Muscle layer of colon (tissue), 2 donors: ENCODE data around the gene CDK14.

ENCODE experiments used
- H3K27ac ChIP-seq: one replicate; pipeline ENCODE4 v1.7.0; 2013; ENCODE audit warnings: low read depth, mild to moderate bottlenecking, low read length, moderate library complexity
- H3K27me3 ChIP-seq, 2 donors: one replicate each; pipeline ENCODE4 v1.7.0; 2013; ENCODE audit warnings: low read length in 2 of 2, mild to moderate bottlenecking in 2 of 2; ENCODE audit not compliant: insufficient read depth in 2 of 2, control insufficient read depth in 1 of 2
- H3K36me3 ChIP-seq: one replicate; pipeline ENCODE4 v1.7.0; 2013; ENCODE audit warnings: mild to moderate bottlenecking, low read length; ENCODE audit not compliant: insufficient read depth
- H3K4me1 ChIP-seq: one replicate; pipeline ENCODE4 v1.7.0; 2013; ENCODE audit warnings: mild to moderate bottlenecking, low read length; ENCODE audit not compliant: insufficient read depth
- H3K4me3 ChIP-seq, 2 donors: one replicate each; pipeline ENCODE4 v1.7.0; 2013; ENCODE audit warnings: low read length in 2 of 2, low read depth in 1 of 2, mild to moderate bottlenecking in 1 of 2, moderate library complexity in 1 of 2
- H3K9ac ChIP-seq: one replicate; pipeline ENCODE4 v1.7.0; 2013; ENCODE audit warnings: low read length
- H3K9me3 ChIP-seq: one replicate; pipeline ENCODE4 v1.7.0; 2013; ENCODE audit warnings: mild to moderate bottlenecking, low read length
- donor health status: abdominal sarcoma.
- donor health status: Adenocarcinoma of cecum.

CDK14 gene

DNA sequence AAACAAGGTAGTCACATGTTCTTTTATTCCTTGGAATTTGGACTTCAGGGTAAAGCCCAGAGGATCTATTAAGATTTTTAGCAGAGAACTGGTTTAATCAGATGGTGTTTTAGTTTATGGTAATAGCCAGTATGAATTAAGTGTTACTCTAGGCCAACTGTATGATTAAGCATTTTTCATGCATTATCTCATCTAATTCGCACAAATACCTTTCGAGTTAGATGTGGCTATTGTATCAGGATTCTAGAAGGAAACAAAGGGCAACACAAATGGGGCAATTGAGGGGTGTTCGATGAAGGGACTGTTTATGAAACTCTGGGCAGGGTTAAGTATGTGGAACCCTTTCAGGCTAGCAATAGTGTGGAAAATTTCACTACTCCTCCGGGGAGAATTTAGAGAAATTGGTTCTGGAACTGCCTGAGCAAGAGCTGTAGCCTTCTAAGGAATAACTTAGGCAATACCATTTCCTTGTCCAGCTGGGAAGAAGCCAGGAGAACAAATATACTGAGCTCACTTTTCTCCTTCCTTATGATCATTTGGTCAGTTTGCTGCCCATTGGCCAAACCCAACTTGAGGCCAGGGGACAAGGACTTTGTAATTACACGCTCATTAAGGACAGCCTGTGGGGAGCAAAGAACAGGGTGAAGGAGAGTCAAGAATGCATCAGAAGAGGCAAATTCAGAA lies 349.1 kb downstream of the CDK14 start:
- no peak overlapping the region for H3K4me3 ChIP-seq
- H3K27me3 ChIP-seq = no peaks in the 10 kb centered on the region
- no peaks in the 10 kb centered on the region for H3K36me3 ChIP-seq
- H3K27ac ChIP-seq = no peak overlapping the region
- no peaks in the 10 kb centered on the region for H3K9me3 ChIP-seq
- peaks cover 6% of the 10 kb centered on the region for H3K4me1 ChIP-seq
- H3K9ac ChIP-seq = no peak overlapping the region

DNA sequence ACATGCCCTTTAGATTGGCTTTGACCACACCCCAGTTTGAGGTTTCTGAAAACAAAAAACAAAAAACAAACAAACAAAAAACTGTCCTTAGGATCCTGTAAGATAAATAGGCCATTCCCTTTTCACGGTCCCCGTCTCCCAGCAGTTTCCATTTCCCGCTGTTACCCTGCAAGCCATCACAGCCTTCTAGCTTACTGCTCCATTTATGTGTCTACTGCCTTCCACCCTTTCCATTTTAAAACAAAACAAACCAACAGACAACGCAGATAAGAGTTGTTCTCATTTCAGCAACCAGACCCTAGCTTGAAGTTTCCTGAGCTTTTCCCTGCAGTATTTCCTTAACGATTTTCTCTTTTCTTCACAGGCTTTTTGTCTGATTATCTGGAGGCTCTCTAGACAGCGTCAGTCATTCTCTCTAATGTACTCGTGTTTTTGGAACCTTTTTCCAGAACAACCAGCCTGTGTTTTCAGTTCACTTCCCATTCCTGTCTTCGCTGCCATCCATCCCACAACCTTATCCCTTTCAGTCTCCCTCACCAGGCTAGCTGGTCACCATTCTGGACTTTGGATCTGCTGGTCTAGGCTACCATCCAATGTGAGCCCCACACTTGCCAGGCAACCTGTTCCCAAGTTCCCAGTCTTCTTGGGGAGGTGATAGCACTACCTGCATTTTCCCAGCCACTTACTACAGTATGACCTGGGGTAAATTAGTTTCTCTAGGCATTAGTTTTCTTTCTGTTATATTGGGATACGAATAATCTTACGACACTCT lies 350.8 kb downstream of the CDK14 start:
- H3K36me3 ChIP-seq = no peaks in the 10 kb centered on the region
- H3K9me3 ChIP-seq = no peaks in the 10 kb centered on the region
- peaks cover 6% of the 10 kb centered on the region for H3K4me1 ChIP-seq
- no peaks in the 10 kb centered on the region for H3K27me3 ChIP-seq
- H3K9ac ChIP-seq = no peak overlapping the region
- H3K4me3 ChIP-seq = no peak overlapping the region
- no peak overlapping the region for H3K27ac ChIP-seq

DNA sequence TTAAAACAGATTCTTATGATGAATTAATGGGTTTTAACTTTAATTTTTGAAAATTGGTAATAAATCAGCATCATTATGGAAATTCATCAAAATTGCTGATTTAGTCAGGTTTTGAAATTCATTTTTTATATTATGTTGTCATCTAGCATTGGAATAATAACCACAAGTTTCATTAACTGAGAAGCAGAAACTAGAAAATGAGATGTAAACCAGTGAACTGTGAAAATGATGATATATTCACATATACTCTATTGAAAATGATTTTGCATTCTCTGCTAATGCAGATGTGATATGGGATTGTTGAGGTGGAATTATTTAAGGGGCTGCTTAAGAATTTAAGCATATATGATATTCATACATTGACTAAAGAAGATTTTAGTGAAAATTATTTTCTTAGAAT lies 352.0 kb downstream of the CDK14 start:
- no peak overlapping the region for H3K9ac ChIP-seq
- peaks cover 6% of the 10 kb centered on the region for H3K4me1 ChIP-seq
- no peaks in the 10 kb centered on the region for H3K9me3 ChIP-seq
- H3K27ac ChIP-seq = no peak overlapping the region
- H3K36me3 ChIP-seq = no peaks in the 10 kb centered on the region
- H3K27me3 ChIP-seq = no peaks in the 10 kb centered on the region
- no peak overlapping the region for H3K4me3 ChIP-seq

DNA sequence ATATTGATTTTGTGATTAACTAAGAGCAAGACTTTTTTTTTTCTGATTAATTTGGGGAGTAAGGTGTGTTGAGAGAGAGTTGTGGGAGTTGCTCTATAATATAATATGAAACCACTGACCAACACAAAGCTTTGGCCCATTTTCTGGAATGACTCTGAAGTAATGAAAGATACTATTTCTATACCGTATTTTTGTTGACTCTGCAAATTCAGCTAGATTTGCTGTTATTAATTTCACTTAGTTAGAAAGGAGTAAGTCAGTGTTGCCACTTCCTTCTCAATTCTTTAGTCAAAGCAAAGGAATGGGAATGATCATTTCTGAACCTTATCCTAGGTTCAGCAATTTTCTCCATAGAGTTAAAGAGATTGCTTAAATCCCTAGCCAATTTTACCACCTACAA lies 355.1 kb downstream of the CDK14 start:
- Histone ChIP-seq H3K9ac (no peak overlapping the region), H3K27ac (no peak overlapping the region), H3K9me3 (no peaks in the 10 kb centered on the region), H3K4me3 (no peak overlapping the region), H3K4me1 (no peaks in the 10 kb centered on the region), H3K27me3 (no peaks in the 10 kb centered on the region), H3K36me3 (no peaks in the 10 kb centered on the region)

DNA sequence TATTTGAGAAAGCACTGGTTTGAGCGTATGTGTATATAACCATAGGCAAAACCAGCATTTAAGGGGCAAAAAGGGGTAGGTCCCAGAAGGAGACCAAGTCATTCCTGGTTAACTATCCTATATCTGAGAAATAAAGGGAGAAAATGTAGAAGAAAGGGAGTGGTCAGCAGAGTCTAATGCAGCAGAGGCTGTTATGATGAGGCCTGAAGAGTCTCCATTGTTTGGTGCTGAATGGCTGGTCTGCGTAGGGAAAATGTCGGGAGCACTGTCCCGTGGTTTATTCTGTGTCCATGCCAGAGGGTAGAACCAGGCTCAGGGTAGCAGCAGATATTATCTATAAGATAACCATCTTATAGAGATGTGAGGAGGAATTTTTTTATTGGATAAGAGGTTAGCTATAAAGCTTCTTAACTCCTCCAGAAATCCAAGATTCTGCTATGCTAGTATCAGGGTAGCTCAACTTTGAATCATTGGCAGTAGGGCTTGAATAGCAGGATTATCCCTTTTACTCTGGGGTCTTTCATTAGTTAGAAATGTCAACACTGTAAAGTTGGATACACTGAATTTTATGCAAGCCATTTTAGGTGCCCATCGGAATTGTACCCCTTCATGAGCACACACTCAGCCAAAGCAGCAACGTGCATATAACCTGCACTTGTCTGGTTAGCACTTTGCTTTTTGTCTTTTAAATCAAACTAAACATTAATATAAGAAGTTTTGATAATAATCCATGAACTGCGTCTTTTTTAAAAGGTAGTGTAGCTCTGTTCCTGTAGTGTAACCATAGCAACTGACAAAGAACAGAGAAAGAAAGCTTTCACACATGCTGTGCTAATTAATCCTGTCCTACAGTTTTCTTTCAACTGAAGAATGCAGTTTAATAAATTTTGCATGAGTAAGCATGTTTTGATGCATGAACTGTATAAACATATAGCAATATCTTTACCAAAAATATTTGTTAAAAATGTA lies 356.1 kb downstream of the CDK14 start:
- Histone ChIP-seq H3K27me3 (no peaks in the 10 kb centered on the region), H3K27ac (no peak overlapping the region), H3K36me3 (no peaks in the 10 kb centered on the region), H3K9me3 (no peaks in the 10 kb centered on the region), H3K4me3 (no peak overlapping the region), H3K9ac (no peak overlapping the region), H3K4me1 (no peaks in the 10 kb centered on the region)

DNA sequence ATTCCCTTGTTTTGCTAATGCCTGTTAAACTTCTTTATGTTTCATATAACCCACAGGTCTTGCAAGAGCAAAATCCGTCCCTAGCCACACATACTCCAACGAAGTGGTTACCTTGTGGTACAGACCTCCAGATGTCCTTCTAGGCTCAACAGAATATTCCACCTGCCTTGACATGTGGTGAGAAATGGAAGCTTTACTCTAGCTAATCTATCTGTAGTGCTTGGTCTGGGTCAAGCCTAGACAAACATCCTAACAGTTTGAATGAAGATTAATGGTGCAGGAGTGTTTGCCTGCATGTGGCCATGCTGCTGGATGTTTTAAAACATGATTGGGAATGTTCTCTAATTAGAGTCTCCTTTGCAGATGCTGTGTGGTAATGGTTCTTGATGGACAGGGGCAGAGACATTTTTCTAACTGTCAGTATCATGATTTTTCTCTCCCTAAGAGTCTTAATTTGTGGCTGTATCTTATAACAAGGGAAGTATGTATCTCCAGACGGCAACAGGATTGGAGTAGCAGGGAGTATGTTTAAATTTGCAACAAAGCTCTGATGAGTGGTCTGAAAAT lies 359.6 kb downstream of the CDK14 start:
- Histone ChIP-seq H3K9ac (no peak overlapping the region), H3K4me1 (peaks cover 18% of the 10 kb centered on the region), H3K36me3 (no peaks in the 10 kb centered on the region), H3K27me3 (no peaks in the 10 kb centered on the region), H3K4me3 (no peak overlapping the region), H3K27ac (no peak overlapping the region), H3K9me3 (no peaks in the 10 kb centered on the region)

DNA sequence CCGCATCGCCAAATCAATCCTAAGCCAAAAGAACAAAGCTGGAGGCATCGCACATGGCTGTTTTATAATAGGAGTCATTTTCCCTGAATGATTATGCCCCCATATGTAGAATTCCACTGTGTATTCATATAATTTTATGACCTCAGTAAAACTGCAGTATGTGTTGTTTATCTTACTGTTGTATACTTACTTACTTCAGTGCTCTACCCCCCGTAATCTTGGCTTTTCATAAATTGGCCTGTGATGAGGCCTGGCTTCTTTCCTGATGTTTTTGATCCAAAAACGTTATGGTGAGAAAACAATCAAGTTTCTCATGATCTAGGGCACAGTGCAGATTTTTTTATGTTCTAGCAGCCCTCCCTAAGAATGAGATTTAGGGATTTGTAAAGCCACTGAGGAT lies 361.8 kb downstream of the CDK14 start:
- H3K9me3 ChIP-seq = no peaks in the 10 kb centered on the region
- no peak overlapping the region for H3K9ac ChIP-seq
- H3K4me1 ChIP-seq = peaks cover 18% of the 10 kb centered on the region
- no peak overlapping the region for H3K4me3 ChIP-seq
- H3K27me3 ChIP-seq = no peaks in the 10 kb centered on the region
- no peaks in the 10 kb centered on the region for H3K36me3 ChIP-seq
- H3K27ac ChIP-seq = no peak overlapping the region

DNA sequence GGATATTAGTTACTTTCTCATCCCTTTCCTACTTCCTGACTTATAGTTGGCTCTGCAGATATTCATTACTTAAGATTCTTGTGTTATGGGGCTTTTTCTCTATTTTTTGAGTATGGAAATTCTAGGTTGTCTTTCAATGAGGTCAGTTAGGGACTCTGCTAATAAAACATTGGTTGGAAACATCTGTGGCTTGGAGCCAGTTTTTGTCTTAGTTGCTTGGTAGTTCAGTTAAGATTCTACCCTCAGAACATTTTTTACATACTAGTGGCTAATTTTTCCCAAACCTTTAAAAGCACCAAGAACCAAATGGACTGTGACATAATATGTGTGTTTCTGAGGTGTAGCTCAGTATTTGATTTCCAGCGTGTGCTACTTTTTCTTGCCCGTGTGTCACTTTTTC lies 362.5 kb downstream of the CDK14 start:
- Histone ChIP-seq H3K36me3 (no peaks in the 10 kb centered on the region), H3K4me1 (peaks cover 18% of the 10 kb centered on the region), H3K27me3 (no peaks in the 10 kb centered on the region), H3K4me3 (no peak overlapping the region), H3K9ac (no peak overlapping the region), H3K9me3 (no peaks in the 10 kb centered on the region), H3K27ac (no peak overlapping the region)

DNA sequence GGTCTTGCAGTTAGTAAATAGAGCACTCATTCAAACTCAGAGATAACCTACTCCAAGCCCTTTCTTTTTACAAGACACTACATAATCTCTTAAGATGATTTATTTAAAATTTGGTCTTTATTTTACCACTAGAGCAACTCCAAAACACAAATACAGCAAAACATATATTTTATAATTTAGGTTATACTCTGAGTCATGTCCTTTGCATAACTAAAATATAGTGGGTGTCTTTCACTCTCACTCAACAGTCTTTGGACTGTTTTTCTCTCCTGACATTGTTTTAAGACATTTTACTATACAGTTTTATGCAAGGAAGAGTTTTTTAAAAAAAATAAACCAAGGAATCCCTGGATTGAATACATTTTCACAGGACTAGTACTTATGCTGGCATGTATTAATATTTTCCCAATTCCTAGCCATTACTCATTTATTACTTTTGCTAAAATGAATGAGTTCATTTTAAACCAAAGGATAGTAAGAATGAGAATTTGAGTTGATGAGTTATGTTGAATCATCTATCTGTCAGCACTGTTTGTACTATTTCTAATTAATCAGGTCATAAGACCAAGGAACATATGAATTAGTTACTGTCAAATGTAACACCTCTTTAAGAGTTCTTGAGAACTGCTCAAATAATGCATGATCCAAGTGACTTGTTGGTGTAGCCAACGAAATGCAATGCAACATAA lies 365.1 kb downstream of the CDK14 start:
- no peak overlapping the region for H3K4me3 ChIP-seq
- no peak overlapping the region for H3K27ac ChIP-seq
- H3K36me3 ChIP-seq = no peaks in the 10 kb centered on the region
- H3K9me3 ChIP-seq = no peaks in the 10 kb centered on the region
- H3K9ac ChIP-seq = no peak overlapping the region
- H3K27me3 ChIP-seq = no peaks in the 10 kb centered on the region
- H3K4me1 ChIP-seq = peaks cover 18% of the 10 kb centered on the region

DNA sequence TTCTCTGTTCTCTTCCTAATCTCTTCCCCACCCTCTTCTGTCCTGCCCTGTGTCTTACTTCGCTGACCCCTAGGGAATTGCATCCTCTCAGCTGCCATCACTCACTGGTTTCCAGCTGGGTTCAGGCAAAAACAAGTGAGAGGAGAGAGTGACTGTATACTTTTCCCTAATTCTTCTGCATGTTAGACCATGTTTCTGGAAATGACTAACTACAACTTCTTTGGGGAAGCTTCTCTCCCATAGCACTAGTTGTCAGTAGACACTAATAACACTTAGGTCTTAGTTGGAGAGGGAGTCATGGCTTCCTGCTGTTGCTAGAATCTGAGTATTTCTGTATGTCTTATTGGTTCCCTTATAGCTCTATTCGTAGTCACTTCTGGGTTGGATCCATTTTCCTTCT lies 369.1 kb downstream of the CDK14 start:
- H3K4me1 ChIP-seq = no peaks in the 10 kb centered on the region
- no peaks in the 10 kb centered on the region for H3K27me3 ChIP-seq
- H3K9ac ChIP-seq = no peak overlapping the region
- no peak overlapping the region for H3K27ac ChIP-seq
- no peak overlapping the region for H3K4me3 ChIP-seq
- no peaks in the 10 kb centered on the region for H3K36me3 ChIP-seq
- no peaks in the 10 kb centered on the region for H3K9me3 ChIP-seq

DNA sequence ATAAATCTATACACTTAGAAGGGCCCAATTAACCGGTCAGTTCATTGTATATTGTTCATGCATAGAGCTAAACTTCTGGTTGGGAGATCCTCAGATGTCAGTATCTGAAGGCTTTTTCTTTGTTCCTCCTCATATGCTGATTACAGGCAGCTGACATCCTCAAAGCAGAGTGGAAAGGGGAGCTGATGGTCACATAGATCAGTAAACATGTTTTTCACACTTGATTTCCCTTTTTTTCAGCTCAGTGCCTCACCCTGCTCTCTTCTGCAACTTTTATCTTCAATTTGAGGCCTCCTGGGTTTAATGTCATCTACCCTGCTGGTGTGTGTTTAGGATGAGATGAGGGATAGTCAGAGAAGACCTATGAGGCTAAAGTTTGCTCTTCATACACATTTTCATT lies 370.2 kb downstream of the CDK14 start:
- no peak overlapping the region for H3K9ac ChIP-seq
- no peak overlapping the region for H3K4me3 ChIP-seq
- no peaks in the 10 kb centered on the region for H3K27me3 ChIP-seq
- H3K27ac ChIP-seq = no peak overlapping the region
- no peaks in the 10 kb centered on the region for H3K9me3 ChIP-seq
- no peaks in the 10 kb centered on the region for H3K4me1 ChIP-seq
- H3K36me3 ChIP-seq = no peaks in the 10 kb centered on the region
